Muscle of back (tissue), 11 donors: ENCODE measurements around the gene GRAMD1A. TPM values are rescaled to one million over a fixed set of nuclear protein-coding genes. Genes with fewer than 3 reads are reported as not detected.
A peak's percentile ranks its signal among the peaks of the same experiment; 100 is the strongest.
"Not testable (repeated sequence)": the region's sequence is repeated elsewhere in the genome, so short reads cannot be mapped to it uniquely, and the experiment has no call there.

Experiments used
- DNase-seq, 3 donors: peaks; one replicate each; pipeline versions ENCODE4 v3.0.0 to v3.0.0-alpha.2; 2013
- polyA plus RNA-seq, 10 donors: library from polyadenylated mRNA; unstranded; fragments of 120-200 nt; gene quantifications; one replicate each; pipeline ENCODE4 v1.2.1, GENCODE V29; 2013; ENCODE audit not compliant: insufficient read length in 10 of 10

Gene GRAMD1A
- polyA plus RNA-seq, 10 donors: 33.1 to 46.6 (median 37.1) TPM

DNA sequence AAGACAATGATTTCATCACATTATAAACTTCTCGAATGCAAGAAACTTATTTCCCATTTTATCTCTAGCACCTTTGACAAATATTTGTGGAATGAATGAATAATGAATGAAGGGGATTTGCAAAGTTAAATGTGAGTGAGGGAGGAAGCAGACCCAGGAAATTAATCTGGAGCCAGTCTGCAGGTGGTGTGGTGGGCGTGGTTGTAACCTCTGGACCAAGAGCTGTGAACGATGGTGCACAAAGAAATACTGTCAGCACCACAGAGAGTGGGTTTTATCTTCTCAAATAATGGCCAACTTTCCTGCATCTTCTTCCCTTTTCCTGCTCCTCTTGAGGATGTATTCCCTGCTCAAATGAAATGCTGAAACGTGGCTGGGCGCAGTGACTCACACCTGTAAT lies 25.1 kb upstream of the GRAMD1A start:
- DNase-seq: no peak

DNA sequence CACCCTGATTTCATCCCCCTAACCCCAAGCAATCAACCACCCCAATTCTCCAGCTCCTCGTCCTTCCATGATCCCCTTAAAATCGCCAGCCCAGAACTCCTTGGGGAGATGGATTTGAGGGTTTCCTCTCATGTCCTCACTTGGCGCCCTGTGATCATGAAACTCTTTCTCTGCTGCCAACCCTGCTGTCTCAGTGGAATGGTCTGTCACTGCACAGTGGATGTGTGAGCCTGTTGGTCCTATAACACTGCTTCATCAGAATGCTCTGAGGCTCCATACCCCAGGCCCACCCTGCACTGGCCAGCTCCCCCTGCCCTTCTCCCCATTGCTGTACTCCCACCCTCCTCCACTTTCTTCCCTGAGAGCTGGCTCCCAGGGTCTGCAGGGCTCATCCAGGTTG lies 23.5 kb upstream of the GRAMD1A start:
- no peak for DNase-seq

DNA sequence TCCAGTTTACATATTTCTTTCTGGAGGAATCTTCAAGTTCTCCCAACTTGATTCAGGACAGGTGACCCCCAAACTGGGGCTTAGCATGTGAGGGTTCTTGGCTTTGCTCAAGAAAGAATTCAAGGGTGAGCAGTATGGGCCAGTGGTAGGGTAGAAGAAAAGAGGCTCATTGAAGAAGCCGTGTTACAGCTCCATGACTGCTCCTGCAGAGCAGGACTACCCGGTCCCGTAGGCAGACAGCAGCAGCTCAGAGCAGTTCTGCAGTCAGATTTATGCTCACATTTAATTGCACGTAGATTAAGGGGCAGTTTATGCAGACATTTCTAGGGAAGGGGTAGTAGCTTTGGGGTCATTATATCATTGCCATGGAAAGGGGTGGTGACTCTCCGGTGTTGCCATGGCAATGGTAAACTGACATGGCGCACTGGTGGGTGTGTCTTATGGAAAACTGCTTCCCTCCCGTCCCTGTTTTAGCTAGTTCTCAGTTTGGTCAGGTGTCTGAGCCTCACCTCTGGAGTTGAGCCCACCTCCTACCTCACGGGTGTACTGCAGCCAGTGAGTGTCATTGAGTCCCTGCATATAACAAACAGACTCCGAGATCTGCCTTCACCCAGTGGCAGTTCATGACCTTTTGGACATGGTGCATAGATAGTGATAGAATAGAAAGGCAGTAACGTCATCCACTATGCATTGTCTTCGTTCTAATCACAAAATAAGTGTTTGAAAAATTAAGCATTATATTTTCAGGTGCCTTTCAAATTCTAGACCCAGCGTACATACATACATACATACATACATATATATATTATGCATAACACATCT lies 20.1 kb upstream of the GRAMD1A start:
- DNase-seq: no peak

DNA sequence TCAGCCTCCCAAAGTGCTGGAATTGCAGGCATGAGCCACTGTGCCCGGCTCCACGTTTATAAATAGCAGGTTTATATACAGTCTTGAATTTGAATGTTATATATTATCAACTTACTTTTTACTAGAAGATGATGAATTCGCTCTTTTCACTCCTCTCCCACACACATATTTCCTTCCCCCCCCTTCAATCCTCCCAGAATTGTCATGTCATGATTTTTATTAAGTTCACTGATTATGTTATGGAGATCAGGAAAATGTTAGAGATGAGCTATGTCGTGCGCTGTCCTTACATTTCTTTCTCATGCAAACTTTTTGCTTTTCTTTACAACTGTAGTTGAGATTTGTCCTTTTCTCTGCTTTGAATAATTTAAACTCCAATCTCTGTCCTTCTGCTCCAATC lies 17.8 kb upstream of the GRAMD1A start:
- no peak for DNase-seq

DNA sequence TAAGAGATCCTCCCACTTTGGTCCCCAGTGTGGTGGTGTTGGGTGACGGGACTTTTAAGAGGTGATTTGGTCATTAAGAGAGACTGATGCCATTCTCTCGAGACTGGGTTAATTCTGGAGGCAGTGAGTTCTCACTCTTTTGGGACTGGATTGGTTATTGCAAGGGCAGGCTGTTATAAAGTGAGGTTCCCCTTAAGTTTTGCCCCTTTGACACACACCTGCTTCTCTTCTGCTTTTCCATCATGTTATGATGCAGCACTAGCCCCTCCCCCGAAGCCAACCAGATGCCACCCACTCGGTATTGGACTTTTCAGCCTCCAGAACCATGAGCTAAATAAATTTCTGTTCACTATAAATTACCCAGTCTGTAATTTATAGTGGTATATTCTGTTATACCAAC lies 16.3 kb upstream of the GRAMD1A start:
- no peak for DNase-seq

DNA sequence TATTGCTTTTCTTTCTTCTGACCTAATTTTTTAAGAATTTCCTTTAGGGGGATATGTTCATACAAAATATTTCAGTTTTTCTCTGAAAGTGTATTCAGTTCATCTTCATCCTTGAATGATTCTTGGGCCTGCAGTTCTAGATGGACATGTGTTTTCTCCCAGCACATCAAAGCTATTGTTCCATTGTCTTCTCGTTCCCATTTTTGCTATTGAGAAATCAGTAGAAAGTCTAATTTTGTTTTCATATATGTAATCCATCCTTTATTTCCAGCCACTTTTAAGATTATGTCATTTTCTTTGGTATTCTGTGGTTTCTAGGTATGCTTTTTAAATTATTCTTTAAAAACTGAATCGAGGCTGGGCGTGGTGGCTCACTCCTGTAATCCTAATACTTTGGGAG lies 15.8 kb upstream of the GRAMD1A start:
- DNase-seq: no peak

DNA sequence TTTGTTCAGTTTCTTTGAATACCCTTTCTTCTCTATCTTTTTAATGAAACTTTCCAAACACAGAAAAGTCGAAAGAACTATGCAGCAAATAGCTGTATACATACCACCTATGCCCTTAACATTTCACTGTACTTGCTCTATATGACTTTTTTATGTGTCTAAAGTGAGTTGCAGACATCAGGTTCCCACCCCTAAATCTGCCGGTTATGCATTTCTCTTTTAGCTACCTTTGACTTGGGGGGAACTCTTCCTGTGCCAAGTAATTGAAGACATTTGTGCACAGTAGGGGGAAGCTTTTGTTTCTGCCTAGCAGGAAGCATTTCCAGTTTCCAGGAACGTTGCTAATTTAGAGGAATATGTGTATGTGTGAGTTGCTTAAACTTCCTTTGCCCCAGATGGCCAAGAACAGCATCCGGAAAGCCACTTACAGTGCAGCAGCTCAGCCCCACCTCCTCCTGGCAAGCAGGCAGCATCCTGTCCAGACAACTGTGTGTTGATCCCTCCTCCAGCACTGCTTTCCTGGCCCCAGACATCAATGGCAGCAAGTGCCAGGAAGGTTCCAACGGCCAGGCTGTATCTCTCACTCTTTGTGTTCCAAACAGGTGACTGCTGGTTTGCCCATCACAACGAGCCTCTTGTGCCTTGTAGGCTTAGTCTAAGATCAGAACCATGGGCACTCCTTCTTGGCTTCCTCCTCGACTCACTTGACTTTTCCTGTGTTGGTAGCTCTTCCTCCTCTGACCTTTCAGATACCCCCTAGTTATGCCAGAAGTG lies 14.7 kb upstream of the GRAMD1A start:
- peak; percentile 22 to 81 (median 72) for DNase-seq

DNA sequence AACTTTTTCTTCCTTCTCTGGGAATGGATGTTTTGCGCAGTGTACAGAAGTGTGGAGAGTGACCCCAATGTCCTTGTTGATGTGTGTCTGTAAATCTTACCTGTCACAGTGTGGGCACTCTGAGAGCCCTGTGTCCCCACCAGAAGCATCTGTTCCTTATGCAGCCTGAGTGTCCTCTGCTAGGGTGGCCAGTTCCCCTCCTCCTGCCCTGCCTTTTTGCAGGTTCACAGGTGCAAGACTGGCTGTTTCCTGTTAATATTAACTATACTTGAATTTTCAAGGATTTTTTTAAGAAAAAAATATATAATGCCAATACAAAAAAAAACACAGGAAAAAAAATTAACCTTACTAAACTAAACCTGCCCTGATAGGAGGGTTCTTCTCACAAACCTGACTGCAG lies 12.0 kb upstream of the GRAMD1A start:
- DNase-seq: no peak

DNA sequence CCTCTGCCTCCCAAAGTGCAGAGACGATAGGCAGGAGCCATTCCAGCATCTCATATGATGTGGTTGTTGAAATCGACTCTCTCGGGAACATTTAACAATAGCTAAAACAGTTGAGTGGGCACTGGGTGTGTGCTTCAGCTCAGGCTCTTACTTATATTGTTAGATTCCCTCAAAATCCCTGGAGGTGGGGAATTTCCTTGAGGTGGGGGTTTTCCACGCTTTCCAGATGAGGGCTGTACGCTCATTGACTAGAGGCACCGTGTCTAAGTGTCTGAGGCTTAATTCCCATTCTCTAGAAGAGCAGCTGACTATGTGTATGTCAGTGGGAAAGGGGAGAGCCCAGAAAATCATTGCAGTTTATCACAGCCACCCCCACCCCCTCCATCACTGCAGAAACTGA lies 10.8 kb upstream of the GRAMD1A start:
- no peak for DNase-seq

DNA sequence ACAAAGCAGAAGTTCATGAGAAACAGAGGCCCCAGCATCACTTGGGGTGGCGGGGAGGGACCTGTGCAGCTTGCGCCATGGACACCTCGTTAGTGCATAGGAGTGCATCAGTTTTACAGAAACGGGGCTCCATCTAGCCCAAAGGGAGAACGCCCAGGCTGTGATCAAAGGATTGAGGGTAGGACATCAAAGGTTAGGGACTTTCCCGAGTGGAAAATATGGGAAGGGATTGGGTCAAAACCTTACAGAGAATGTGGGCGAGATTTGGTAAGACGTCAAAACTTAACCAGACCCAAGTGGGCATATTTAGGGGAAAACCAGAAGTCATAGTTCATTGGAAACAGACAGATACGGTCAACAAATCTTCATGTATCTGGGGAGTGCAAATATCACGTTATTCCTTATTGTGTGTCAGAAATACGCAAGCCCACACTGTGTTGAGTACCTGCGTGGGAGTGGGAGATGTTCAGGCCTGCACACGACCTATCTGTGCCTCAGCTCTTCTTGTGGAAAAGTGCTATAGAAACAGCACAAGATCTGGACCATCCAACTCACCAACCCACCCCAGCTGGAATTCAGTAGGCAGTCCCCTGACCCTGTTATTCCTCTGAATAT lies 9.4 kb upstream of the GRAMD1A start:
- DNase-seq: no peak

DNA sequence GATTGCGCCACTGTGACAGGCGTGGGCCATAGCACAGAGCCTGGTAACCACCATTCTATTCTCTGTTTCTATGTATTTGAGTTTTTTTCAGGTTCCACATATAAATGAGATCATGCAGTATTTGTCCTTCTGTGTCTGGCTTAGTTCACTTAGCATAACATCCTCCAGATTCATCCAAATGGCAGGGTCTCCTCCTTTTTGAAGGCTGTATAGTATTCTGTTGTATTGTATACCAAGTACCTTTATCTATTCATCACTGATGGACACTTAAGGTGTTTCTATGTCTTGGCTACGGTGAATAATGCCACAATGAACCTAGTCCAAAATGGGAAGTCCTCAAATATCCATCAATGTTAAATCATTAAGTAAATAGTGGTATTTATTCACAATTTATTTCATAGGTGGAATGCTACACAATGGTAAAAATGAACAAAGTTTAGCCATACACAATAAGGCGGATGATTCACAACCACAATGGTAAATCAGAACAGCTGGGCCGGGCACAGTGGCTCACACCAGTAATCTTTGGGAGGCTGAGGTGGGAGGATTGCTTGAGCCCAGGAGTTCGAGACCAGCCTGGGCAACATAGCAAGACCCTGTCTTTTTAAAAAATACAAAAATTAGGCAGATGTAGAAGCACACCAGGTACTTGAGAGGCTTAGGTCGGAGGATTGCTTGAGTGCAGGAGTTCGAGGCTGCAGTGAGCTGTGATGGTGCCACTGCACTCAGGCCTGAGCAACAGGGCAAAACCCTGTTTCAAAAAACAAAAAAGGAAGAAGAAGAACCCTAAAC lies 8.4 kb upstream of the GRAMD1A start:
- DNase-seq: no peak

DNA sequence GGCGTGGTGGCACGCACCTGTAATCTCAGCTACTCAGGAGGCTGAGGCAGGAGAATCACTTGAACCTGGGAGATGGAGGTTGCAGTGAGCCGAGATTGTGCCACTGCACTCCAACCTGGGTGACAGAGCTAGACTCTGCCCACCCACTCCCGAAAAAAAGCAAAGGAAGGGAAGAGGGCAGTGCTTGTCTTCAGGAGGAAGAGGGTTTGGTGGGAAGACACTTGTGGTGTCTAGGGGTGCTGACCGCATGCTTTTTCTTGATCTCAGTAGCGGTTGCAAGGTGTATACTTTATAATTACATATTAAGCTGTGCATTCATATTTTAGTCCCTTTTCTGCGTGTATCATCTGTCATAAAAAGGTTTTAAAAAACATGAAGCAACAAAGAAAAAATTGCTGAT lies 7.5 kb upstream of the GRAMD1A start:
- DNase-seq: not testable (repeated sequence)

DNA sequence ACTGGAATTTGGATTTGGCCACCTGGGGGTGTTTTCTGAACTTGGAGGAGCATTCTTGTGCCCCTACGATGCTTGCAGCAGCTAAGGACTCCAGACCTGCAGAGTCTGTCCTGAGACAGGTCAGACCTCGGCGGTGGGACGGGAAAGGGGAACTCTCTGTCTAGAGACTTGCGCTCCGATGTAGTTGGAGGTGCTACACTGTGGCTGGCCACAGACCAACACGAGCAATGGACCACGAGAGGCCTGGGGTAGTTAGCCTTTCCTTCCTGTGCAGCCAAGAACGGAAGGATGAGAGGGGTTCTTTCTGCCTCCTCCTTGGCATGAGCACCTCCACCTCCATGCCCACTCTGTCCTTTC lies 5.9 kb upstream of the GRAMD1A start:
- no peak for DNase-seq

DNA sequence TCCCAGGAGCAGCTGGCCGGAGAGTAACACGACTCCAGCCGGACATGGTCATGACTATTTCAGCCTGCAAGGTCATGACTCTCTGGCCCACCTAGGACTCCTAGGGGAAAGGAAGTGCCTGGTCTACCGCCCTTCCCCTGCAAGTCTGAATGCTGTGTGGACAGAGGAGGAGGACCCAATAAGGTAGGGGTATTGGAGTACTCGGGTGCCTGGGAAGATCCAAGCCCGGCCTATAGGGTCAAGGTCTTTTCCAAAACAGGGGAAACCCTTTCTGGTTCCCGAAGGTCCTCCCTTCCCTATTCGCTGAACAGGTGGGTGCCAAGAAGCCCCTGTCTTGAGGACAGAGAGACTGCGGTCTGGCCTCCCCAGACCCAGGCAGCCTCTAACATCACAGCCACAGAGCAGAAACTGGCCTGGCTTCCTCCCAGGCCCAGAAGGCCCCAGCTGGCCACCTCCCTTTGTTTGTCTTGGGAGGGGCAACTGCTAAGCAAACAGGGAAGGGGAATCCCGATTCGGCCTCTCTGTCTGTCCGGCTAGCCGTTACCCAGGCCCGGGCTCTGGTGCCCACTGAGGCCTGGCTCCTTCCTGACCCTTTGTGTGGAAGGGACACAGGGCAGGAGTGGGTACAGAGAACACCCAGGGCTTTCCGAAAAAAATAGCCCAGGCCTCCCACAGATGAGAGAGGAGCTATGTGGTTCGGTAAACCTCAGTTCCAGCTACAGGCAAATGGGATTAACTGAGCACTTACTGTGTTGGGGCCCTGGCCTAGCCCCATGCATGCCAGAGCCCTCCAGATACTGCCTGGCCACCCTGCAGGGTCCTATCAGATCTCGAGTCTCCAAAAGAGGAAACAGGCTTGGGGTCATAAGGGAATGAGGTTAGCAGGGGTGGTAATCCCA lies 5.2 kb upstream of the GRAMD1A start:
- DNase-seq: no peak

DNA sequence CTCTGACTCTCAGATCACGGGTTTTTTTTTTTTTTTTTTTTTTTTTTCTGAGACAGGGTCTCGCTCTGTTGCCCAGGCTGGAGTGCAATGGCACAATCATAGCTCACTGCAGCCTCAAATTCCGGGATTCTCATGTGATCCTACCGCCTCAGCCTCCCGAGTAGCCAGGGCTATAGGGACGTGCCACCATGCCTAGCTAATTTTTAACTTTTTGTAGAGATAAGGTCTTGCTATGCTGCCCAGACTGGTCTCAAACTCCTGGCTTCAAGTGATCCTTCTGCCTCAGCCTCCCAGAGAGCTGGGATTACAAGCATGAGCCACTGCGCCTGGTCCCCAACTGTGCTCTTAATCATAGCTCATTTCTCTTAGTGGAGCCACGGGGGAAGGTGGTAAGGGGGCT lies 4.6 kb upstream of the GRAMD1A start:
- DNase-seq: no peak

DNA sequence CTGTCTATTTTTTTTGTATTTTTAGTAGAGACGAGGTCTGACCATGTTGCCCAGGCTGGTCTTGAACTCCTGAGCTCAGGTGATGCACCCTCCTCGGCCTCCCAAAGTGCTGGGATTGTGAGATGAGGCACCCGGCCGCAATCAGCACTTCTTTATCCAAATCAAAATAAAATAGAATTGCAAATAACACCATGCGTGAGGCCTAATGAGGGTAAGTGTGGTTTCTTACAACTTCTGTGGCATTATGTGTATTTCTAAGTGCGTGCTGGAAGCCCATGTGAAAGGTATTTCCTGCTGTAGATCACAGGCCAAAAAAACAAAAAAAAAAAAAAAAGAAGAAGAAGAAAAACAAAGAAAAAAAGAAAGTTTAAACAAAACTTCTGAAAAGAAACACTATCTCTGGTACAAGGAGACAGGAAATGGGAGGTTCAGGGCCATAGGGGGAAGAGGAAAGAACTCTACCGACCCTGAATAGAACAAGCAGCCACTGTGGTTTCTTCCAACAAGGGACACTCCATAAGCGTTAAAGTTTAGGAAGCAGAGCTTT lies 3.0 kb upstream of the GRAMD1A start:
- no peak for DNase-seq

DNA sequence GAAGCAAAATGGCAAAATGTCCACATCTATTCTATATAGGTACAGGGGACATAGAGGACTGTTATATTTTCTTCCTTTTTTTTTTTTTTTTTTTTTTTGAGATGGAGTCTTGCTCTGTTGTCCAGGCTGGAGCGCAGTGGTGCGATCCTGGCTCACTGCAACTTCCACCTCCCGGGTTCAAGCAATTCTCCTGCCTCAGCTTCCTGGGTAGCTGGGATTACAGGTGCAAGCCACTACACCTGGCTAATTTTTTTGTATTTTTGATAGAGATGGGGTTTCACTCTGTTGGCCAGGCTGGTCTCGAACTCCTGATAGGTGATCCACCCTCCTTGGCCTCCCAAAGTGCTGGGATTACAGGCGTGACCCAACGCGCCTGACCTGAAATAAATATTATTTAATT lies 1.9 kb upstream of the GRAMD1A start:
- DNase-seq: not testable (repeated sequence)

DNA sequence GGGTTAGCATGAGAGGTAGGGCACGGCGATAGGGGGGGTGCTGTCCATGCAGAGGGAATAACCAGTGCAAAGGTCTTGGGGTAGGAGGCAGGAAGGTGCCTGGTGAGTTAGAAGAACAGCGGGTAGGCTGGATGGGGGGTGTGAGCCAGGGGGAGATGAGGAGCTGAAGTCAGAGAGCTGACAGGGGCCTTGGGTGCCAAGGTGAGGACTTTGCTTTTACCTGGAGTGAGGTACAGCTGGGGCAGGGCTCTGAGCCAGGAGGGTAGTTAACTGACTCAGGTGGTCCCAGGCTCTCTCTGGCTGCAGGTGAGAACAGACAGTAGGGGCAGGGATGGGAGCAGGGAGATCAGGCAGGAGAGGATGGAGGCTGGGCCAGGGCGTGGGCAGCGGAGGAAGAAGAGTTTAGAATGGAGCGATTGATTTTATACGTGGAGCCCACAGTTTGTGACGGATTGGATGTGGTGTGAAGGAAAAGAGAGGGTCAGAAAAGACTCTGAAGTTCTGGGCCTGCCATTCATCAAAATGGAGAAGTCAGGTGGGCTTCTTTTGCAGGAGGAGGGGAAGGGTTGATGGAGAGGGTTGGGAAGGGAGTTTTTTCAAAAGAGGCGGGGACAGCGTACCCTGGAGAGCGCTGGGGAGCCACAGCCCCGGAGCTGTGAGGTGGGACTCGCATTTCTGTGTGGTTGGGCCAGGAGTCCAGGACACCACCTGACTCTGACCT lies 1.2 kb upstream of the GRAMD1A start:
- no peak for DNase-seq

DNA sequence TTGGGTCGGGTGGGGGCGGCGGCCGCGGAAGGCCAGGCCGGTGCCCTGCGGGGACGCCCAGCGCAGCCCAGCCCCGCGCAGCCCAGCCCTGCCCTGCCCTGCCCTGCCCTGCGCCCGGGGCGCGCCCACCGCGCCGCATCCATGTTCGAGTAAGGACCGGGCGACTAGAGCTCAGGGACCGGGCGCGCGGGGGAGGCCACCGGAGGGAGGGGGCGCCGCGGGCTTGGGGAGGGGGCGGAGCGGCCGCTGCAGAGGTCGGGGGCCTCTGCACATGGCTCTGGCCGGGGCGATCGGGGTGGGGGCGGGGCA lies 169 bp downstream of the GRAMD1A start:
- DNase-seq: no peak
